Subcutaneous abdominal adipose tissue (tissue), 5 donors: Measurements from ENCODE around the gene GALNT6.

Experiments
- H3K27ac ChIP-seq: one replicate; pipeline ENCODE4 v1.7.0; 2013; ENCODE audit warnings: low read depth, mild to moderate bottlenecking, inconsistent platforms, low read length, moderate library complexity
- H3K27me3 ChIP-seq, 5 donors: one replicate each; pipeline ENCODE4 v1.7.0; 2013; ENCODE audit warnings: low read length in 5 of 5, inconsistent platforms in 1 of 5; ENCODE audit not compliant: control insufficient read depth in 5 of 5, insufficient read depth in 4 of 5
- H3K36me3 ChIP-seq, 5 donors: one replicate each; pipeline ENCODE4 v1.7.0; 2013; ENCODE audit warnings: low read length in 5 of 5; ENCODE audit not compliant: control insufficient read depth in 5 of 5, insufficient read depth in 5 of 5
- H3K4me1 ChIP-seq, 5 donors: one replicate each; pipeline ENCODE4 v1.7.0; 2013; ENCODE audit warnings: low read length in 5 of 5, mild to moderate bottlenecking in 3 of 5, moderate library complexity in 1 of 5; ENCODE audit not compliant: control insufficient read depth in 5 of 5, insufficient read depth in 5 of 5
- H3K4me3 ChIP-seq, 5 donors: one replicate each; pipeline ENCODE4 v1.7.0; 2013; ENCODE audit warnings: low read length in 5 of 5, low read depth in 1 of 5
- H3K9ac ChIP-seq, 5 donors: one replicate each; pipeline ENCODE4 v1.7.0; 2013; ENCODE audit warnings: low read length in 5 of 5, mild to moderate bottlenecking in 4 of 5, moderate library complexity in 3 of 5
- H3K9me3 ChIP-seq, 5 donors: one replicate each; pipeline ENCODE4 v1.7.0; 2013; ENCODE audit warnings: low read length in 5 of 5; ENCODE audit not compliant: control insufficient read depth in 5 of 5
- donor health status: healthy.
- donor health status: healthy.
- donor health status: healthy.
- donor health status: healthy.
- donor health status: healthy.

Gene GALNT6

DNA sequence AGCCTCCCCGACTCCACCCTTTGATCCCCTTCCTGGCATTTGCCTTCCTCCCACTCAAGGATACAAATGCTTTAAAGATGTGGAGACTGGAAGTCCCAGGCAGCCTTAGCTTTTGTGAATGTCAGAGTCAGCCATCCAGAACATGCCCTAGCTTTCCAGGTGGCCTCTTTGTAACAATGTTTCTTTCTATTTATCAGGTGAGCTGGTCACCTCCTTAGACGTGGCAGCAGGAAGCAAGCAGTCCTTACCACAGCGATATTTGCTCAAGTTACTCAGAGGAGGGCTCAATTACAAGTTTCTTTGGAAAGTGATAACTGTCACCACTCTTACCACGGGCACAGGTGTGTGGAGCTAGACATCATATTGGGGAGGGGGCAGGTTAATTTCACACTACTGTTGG, 4.9 kb downstream of the GALNT6 start:
- Histone ChIP-seq H3K27ac (no peak overlapping the region), H3K9ac (no peak overlapping the region), H3K36me3 (peaks cover 0 to 3% (median 0%) of the 10 kb centered on the region in 5 donors), H3K27me3 (peaks cover 0 to 8% (median 6%) of the 10 kb centered on the region in 5 donors), H3K4me3 (no peak overlapping the region), H3K4me1 (peaks cover 0 to 28% (median 11%) of the 10 kb centered on the region in 5 donors), H3K9me3 (no peaks in the 10 kb centered on the region)

DNA sequence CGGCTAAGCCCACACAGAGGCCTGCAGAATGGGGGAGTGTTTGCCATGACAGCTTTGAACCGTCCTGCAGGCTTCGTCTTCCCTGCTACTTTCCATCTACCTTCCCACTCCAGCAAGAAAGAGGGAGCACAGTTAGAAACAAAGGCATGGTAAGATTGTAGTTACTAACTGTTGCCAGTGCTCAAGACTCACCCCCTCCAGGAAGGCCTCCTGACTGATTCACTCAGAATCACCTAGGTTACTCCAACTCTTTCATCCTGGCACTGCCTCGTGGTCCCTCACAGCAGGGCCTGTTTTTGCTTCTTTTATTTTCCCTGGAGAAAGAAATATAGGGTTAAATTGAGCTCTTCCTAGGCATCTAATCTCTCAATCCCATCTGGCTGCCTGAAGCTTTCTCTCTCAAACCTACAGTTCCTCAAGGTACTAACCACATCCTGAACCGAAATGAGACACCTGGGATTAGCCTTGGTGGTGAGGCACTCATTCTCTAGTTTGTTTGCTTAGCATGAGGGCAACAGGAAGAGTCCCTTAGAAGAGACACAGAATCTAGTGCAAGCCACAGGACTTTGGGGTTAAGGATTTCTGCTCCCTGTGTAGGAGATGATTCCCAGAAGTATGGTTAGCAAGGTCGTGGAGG, 7.8 kb downstream of the GALNT6 start:
- H3K4me1 ChIP-seq = peaks cover 0 to 10% (median 6%) of the 10 kb centered on the region in 5 donors
- H3K27ac ChIP-seq = no peak overlapping the region
- H3K36me3 ChIP-seq = peaks cover 0 to 3% (median 0%) of the 10 kb centered on the region in 5 donors
- no peak overlapping the region for H3K4me3 ChIP-seq
- no peaks in the 10 kb centered on the region for H3K27me3 ChIP-seq
- H3K9me3 ChIP-seq = no peaks in the 10 kb centered on the region
- no peak overlapping the region for H3K9ac ChIP-seq

DNA sequence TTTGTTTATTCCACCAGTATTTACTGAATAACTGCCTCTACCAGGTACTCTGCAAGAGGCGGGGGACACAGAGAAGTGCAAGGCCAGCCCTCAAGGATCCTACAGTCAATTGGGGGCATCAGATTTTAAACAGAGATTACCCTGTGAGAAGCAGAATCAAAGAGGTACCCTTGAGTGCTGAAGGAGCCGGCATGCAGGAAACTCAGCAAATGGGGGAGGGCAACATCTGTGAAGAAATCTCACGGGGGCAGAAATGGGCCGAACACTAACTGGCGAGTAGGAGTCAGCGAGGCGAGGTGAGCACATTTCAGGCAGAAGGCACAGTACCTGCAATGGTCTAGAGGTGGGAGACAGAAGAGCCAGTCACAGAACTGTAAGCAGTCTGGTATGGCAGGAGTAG, 9.0 kb downstream of the GALNT6 start:
- H3K27ac ChIP-seq = no peak overlapping the region
- H3K9me3 ChIP-seq = no peaks in the 10 kb centered on the region
- H3K4me1 ChIP-seq = peaks cover 0 to 7% (median 0%) of the 10 kb centered on the region in 5 donors
- no peak overlapping the region for H3K4me3 ChIP-seq
- H3K27me3 ChIP-seq = no peaks in the 10 kb centered on the region
- no peak overlapping the region for H3K9ac ChIP-seq
- peaks cover 0 to 5% (median 0%) of the 10 kb centered on the region in 5 donors for H3K36me3 ChIP-seq

DNA sequence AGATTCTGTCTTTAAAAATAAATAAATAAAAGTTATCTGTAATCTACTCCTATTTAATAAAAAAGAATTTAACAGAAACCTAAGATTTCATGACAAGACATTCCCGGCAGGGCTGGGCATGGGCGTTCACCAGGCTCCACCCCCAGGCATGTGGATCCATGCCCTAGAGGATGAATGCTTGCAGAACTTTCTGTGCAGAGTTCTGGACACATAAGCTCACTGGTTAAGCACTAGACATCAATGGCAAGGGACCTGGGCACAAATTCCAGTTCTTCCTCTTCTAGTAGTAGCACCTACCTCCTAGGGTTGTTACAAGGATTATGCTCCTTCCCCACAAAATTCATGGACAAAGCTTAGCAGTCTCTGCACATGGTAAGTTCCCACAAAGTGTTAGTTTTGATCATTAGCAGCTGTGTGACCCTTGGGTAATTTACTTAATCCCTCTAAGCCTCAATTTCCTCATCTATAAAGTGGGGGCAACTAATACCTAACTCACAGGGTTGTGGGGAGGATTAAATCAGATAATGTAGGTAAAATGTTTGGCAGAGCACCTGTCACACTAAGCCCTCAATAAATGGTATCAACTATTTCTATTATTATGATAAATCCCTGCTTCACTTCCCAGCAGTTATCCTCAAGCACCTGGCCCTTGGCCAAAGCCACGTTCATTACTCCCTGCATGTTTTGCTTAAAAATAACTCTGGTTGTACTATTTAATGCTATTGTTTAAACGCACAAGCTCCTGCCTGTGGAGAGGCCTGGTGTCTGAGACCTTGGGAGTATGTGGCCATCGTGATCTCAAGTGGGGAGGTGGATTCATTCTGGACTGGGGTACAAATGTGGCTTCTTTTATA, 9.8 kb downstream of the GALNT6 start:
- Histone ChIP-seq H3K4me3 (no peak overlapping the region), H3K4me1 (peaks cover 0 to 7% (median 0%) of the 10 kb centered on the region in 5 donors), H3K27ac (no peak overlapping the region), H3K9ac (no peak overlapping the region), H3K36me3 (peaks cover 0 to 10% (median 0%) of the 10 kb centered on the region in 5 donors), H3K27me3 (no peaks in the 10 kb centered on the region), H3K9me3 (no peaks in the 10 kb centered on the region)

DNA sequence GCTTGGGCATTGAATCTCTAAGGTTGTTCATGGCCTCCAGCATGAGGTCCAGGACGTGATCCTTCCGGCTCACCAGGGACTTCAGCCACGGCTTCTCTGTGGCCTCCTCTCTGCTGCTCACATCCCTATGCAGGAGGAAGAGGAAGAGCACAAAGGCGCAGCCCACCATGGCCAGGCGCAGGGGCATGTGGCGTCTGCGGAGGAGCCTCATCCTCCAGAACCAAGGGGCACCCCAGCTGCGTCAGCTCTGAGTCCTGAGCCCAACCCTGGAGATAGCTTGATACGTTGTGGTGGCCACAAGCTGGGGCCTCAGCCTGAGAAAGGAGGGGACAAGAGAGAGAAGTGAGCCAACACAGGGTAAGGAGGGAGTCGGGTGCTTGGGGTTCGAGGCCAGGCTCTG, 11.6 kb downstream of the GALNT6 start:
- H3K27me3 ChIP-seq = no peaks in the 10 kb centered on the region
- no peak overlapping the region for H3K4me3 ChIP-seq
- H3K4me1 ChIP-seq = peaks cover 0 to 14% (median 7%) of the 10 kb centered on the region in 5 donors
- no peak overlapping the region for H3K9ac ChIP-seq
- H3K36me3 ChIP-seq = peaks cover 0 to 10% (median 0%) of the 10 kb centered on the region in 5 donors
- H3K9me3 ChIP-seq = no peaks in the 10 kb centered on the region
- no peak overlapping the region for H3K27ac ChIP-seq

DNA sequence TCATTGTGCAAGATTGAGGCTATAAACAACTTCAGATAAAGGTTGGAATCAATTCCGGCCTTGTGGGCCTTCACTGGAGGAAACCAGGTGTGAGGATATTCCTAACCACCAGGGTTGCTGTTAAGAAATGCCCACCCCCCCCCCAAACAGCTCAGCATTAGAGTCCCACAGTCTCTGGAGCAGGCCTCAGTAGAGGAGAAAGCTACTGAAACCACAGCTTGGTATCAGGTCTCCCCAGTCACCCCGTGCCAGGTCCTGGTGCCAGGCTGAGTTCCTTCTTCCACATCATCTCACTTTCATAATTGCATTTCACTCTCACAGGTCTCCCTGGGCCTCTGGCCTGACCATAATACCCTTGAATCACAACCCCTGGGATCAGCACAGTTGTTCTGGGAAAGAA, 12.5 kb downstream of the GALNT6 start:
- Histone ChIP-seq H3K4me3 (no peak overlapping the region), H3K4me1 (peaks cover 0 to 18% (median 11%) of the 10 kb centered on the region in 5 donors), H3K36me3 (peaks cover 0 to 10% (median 0%) of the 10 kb centered on the region in 5 donors), H3K27me3 (no peaks in the 10 kb centered on the region), H3K27ac (no peak overlapping the region), H3K9ac (no peak overlapping the region), H3K9me3 (no peaks in the 10 kb centered on the region)

DNA sequence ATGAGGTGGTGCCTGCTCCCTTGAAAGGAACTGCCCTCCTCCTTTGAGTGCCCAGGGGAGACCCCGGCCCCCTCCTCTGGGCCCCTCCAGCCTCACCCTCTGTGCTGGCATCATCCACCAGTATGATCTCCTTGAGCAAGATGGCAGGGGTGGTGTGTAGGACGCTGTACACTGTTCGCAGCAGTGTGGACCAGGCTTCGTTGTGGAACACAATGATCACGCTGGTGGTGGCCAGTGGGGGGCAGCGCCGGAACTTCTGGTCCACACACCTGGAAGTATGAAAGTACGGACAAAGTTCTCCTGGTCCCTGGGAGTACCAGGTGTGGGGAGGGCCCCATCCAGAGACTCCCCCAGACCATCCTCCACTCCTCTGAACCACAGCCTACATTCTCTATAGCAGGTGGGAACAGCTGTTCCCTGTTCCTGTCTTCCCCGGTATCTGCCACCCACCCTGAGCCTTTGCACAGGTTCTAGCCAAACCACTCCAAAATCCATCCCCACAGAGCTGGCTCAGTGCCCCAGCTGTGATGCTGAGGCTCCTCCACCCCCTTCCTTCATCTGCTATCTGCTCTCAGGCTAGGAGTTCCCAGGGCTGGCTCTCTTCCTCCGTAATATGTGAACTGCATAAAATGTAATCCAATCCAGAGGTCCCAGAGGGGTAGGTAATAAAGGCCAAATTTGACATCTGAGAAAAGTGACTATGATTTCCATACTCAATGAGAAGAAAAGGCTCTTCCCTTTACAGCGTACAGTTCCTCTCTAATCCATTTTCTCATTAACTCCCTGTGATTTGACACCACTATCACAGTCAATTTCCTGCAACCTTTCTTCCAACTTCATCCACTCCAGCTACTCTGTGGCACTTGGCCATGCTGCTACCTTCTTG, 13.9 kb downstream of the GALNT6 start:
- Histone ChIP-seq H3K4me1 (peaks cover 0 to 18% (median 11%) of the 10 kb centered on the region in 5 donors), H3K9ac (no peak overlapping the region), H3K4me3 (no peak overlapping the region), H3K9me3 (no peaks in the 10 kb centered on the region), H3K27me3 (no peaks in the 10 kb centered on the region), H3K36me3 (peaks cover 0 to 7% (median 0%) of the 10 kb centered on the region in 5 donors), H3K27ac (no peak overlapping the region)

DNA sequence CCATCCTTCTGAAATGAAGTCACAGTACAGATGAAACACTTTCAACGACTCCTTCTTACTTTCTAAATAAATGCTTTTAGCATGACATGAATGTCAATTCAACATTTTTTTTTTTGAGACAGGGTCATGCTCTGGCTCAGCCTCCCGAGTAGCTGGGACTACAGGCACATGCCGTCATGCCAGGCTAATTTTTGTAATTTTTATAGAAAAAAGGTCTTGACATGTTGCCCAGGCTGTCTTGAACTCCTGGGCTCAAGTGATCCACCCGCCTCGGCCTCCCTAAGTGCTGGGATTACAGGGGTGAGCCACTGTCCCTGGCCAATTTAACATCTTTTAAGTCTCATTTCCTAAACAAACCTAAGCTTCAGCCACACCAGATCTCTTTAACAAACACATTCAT, 16.4 kb downstream of the GALNT6 start:
- H3K27me3 ChIP-seq = no peaks in the 10 kb centered on the region
- peaks cover 0 to 7% (median 0%) of the 10 kb centered on the region in 5 donors for H3K36me3 ChIP-seq
- H3K9me3 ChIP-seq = no peaks in the 10 kb centered on the region
- peaks cover 0 to 26% (median 16%) of the 10 kb centered on the region in 5 donors for H3K4me1 ChIP-seq
- peak overlapping the region; percentile 54 for H3K27ac ChIP-seq
- H3K4me3 ChIP-seq = no peak overlapping the region
- peak overlapping the region in 2 of 5 donors; percentile 4 to 34 for H3K9ac ChIP-seq

DNA sequence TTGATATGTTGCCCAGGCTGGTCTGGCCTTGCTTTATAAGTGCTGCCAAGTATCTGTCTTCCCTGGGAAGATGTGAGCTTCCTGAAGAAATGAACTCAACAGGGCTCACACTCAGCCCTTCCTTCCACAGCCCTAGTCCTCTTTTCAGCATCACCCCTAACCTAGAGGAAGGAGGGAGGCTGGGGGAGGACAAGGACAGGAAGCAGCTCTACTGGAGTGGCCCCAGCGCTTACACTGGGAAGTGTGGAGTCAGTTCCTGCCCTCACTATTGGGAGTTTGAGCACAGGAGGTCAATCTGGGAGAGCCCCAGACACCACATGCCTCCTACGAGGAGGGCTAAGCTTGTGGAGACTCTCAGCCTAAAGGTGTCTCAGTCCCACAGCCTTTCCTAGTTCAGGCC, 16.8 kb downstream of the GALNT6 start:
- Histone ChIP-seq H3K27ac (peak overlapping the region; percentile 54), H3K36me3 (peaks cover 0 to 7% (median 0%) of the 10 kb centered on the region in 5 donors), H3K9me3 (no peaks in the 10 kb centered on the region), H3K27me3 (no peaks in the 10 kb centered on the region), H3K9ac (peak overlapping the region in 2 of 5 donors; percentile 4 to 34), H3K4me3 (no peak overlapping the region), H3K4me1 (peaks cover 0 to 27% (median 16%) of the 10 kb centered on the region in 5 donors)
